ENCODE results near the gene SNTG2. TPM values are rescaled to one million over a fixed set of nuclear protein-coding genes. Genes with fewer than 3 reads are reported as not detected.

The SNTG2 gene
- total RNA-seq, 2 experiments from 2014 or later, result 2.5 to 3.2 TPM

GRCh38 chr2:1306687-1307516 is 356.3 kb downstream of the SNTG2 start:
- ATAC-seq, result no peak
- CTCF ChIA-PET, result no interaction called here

DNA sequence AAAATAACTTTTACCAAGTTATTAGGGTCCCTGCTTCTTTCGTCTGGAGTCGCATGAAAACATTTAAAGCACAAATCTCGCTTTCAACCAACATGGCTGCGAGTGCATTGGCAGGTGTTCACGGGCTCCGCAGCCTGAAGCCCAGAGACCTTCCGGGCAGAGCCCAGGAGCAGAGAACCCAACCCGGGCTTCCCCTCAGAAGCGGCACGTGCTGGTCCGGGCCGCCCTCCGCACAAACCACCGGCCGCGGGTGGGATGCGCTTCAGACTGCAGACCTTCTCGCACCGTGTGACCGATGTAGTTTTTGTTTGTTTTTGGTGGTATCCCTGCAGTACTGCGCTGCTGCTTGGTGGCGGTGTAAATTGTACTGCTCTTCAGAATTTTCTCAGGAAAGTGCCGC is 357.0 kb downstream of the SNTG2 start:
- Mint-ChIP-seq H3K9me3 (no peaks in the 10 kb centered on the region), H3K27me3 (peaks cover 3% of the 10 kb centered on the region), H3K36me3 (ENCODE audit: low read depth) (no peaks in the 10 kb centered on the region), H3K27ac (no peak overlapping the region), H3K4me1 (ENCODE audit: low read depth) (no peaks in the 10 kb centered on the region), H3K4me3 (no peak overlapping the region)
- ATAC-seq, result no peak
- DNase-seq, result no peak
- ChIA-PET CTCF (no interaction called here), POLR2A (no interaction called here)
- intact Hi-C loops (cut with micrococcal nuclease), result no loop called here
- TF ChIP-seq, protein P1, sequence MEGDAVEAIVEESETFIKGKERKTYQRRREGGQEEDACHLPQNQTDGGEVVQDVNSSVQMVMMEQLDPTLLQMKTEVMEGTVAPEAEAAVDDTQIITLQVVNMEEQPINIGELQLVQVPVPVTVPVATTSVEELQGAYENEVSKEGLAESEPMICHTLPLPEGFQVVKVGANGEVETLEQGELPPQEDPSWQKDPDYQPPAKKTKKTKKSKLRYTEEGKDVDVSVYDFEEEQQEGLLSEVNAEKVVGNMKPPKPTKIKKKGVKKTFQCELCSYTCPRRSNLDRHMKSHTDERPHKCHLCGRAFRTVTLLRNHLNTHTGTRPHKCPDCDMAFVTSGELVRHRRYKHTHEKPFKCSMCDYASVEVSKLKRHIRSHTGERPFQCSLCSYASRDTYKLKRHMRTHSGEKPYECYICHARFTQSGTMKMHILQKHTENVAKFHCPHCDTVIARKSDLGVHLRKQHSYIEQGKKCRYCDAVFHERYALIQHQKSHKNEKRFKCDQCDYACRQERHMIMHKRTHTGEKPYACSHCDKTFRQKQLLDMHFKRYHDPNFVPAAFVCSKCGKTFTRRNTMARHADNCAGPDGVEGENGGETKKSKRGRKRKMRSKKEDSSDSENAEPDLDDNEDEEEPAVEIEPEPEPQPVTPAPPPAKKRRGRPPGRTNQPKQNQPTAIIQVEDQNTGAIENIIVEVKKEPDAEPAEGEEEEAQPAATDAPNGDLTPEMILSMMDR (IDR thresholded peaks at IDR 0.05), result no peak

More at GRCh38 chr2:1306687-1307516, 356.3 kb downstream of the SNTG2 start:
- Mint-ChIP-seq H3K4me3 (no peak overlapping the region), H3K27me3 (peaks cover 3% of the 10 kb centered on the region), H3K9me3 (no peaks in the 10 kb centered on the region), H3K36me3 (ENCODE audit: low read depth) (no peaks in the 10 kb centered on the region), H3K27ac (no peak overlapping the region), H3K4me1 (ENCODE audit: low read depth) (no peaks in the 10 kb centered on the region)
- POLR2A ChIA-PET, result interaction anchor here (0.6 kb wide), 1 partner anchor 13 kb away, joined by 3 read pairs; no protein-coding TSS in a partner anchor
- no peak for DNase-seq
- TF ChIP-seq, protein P1 (IDR thresholded peaks at IDR 0.05), result no peak
- intact Hi-C loops (cut with micrococcal nuclease), result no loop called here

DNA sequence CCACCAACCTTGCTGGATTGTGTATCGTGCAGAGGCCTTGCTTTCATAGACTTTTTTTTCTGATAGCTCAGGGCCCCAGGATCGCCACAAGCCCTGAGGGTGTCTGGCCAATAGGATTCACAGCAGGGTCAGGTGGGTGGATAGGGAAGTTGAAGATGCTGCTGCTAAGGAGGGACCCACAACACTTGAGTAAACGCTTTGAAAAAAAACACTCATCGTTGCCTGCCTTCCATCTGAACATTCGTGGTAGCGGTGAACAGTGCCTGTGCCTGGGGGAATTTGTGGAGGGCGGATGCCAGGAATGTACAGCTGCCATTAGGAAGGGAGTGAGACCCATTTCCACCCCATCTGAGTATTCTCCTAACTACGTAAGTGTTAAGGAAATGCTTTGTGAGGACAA is 358.0 kb downstream of the SNTG2 start:
- intact Hi-C loops (cut with micrococcal nuclease), result no loop called here
- ChIA-PET CTCF (no interaction called here), POLR2A (no interaction called here)
- no peak overlapping the region for H3K4me3 Mint-ChIP-seq
- DNase-seq (no peak), ATAC-seq (no peak)
- no peaks in the 10 kb centered on the region for H3K36me3 Mint-ChIP-seq (ENCODE audit: low read depth)
- peaks cover 3% of the 10 kb centered on the region for H3K27me3 Mint-ChIP-seq
- TF ChIP-seq, protein P1 (IDR thresholded peaks at IDR 0.05), result no peak
- no peaks in the 10 kb centered on the region for H3K9me3 Mint-ChIP-seq
- H3K27ac Mint-ChIP-seq, result no peak overlapping the region
- H3K4me1 Mint-ChIP-seq (ENCODE audit: low read depth), result no peaks in the 10 kb centered on the region

- TF ChIP-seq, protein P1 (IDR thresholded peaks at IDR 0.05), result no peak
- Mint-ChIP-seq H3K36me3 (ENCODE audit: low read depth) (no peaks in the 10 kb centered on the region), H3K4me1 (ENCODE audit: low read depth) (no peaks in the 10 kb centered on the region), H3K9me3 (no peaks in the 10 kb centered on the region), H3K27me3 (peaks cover 3% of the 10 kb centered on the region), H3K27ac (no peak overlapping the region), H3K4me3 (no peak overlapping the region)
- DNase-seq (no peak), ATAC-seq (no peak)
- CTCF ChIA-PET, result no interaction called here
- POLR2A ChIA-PET, result no interaction called here
- intact Hi-C loops (cut with micrococcal nuclease), result no loop called here
Observed at GRCh38 chr2:1309507-1309906, 358.9 kb downstream of the SNTG2 start.

DNA sequence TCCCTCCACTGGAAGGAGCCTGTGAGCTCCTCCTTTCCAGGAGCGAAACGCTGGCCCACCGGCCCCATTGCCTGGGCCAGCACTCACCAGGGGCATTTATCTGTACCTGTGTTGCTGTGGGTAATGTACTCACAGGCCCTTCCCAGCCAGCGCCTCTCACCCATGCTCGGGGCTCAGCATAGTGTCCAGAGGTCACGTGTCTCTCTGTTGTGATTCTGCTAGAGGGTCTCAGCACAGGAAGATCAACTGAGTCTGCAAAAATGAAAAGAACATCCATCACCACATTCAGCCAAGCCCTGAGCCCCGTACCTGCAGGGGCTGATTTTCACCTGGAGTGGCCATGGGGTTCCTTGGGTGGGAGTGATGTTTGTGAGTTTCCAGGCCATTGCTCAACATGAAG is 359.6 kb downstream of the SNTG2 start:
- TF ChIP-seq, protein P1 (IDR thresholded peaks at IDR 0.05), result no peak
- no peak overlapping the region for H3K4me3 Mint-ChIP-seq
- ATAC-seq, result no peak
- ChIA-PET CTCF (no interaction called here), POLR2A (no interaction called here)
- DNase-seq, result no peak
- H3K27ac Mint-ChIP-seq, result no peak overlapping the region
- no peaks in the 10 kb centered on the region for H3K9me3 Mint-ChIP-seq
- H3K36me3 Mint-ChIP-seq (ENCODE audit: low read depth), result no peaks in the 10 kb centered on the region
- intact Hi-C loops (cut with micrococcal nuclease), result no loop called here
- H3K4me1 Mint-ChIP-seq (ENCODE audit: low read depth), result no peaks in the 10 kb centered on the region
- H3K27me3 Mint-ChIP-seq, result peaks cover 3% of the 10 kb centered on the region
